Bronchial epithelial cell (primary cell): ENCODE data around the gene STT3B. TPM values are rescaled to one million over a fixed set of nuclear protein-coding genes. Genes with fewer than 3 reads are reported as not detected.

Source experiments
- DNase-seq: peaks from one replicate; pipeline ENCODE4 v3.0.0-alpha.2; 2010; ENCODE audit warnings: low read depth
- FAIRE-seq: peaks from 2 replicates; lab custom pipeline; 2011; peaks lifted over from hg19 to GRCh38; lab: Jason Lieb, UNC
- H3K27me3 ChIP-seq: 2 replicates; pipeline ENCODE4 v1.5.1; 2011; ENCODE audit warnings: low read length; ENCODE audit not compliant: control insufficient read depth, insufficient read depth
- H3K36me3 ChIP-seq: 2 replicates; pipeline ENCODE4 v1.5.1; 2011; ENCODE audit warnings: low read length; ENCODE audit not compliant: control insufficient read depth, insufficient read depth
- H3K4me3 ChIP-seq: 2 replicates; pipeline ENCODE4 v1.5.1; 2011; ENCODE audit warnings: mild to moderate bottlenecking, low read depth, low read length, control low read depth
- CTCF ChIP-seq: IDR thresholded peaks from 2 replicates; pipeline ENCODE4 v1.5.1; 2011; ENCODE audit warnings: mild to moderate bottlenecking, moderate library complexity, low read length, control low read depth, inconsistent platforms; ENCODE audit not compliant: insufficient read depth, severe bottlenecking
- total RNA-seq: library from RNA; depleted of rRNA; stranded (reverse); fragments of >200 nt; gene quantifications from 2 replicates; pipeline ENCODE4 v1.2.1, GENCODE V29; 2014

The STT3B gene
- total RNA-seq, 1 donor from 2014 or later = 343 TPM

DNA sequence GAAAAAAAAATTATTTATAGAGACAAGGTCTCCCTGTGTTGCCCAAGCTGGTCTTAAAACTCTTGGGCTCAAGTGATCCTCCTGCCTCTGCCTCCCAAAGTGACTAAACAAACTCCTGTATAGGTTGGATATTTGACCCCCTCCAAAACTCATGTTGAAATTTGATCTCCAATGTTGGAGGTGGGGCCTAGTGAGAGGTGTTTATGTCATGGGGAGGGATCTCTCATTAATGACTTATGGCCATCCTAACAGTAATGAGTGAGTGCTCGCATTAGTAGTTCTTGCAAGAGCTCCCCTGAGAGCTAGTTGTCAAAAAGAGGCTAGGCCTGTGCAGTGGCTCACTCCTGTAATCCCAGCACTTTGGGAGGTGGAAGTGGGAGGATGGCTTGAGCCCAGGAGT lies 141.2 kb downstream of the STT3B start:
- TF ChIP-seq CTCF = no peak
- Histone ChIP-seq H3K27me3 (no peaks in the 10 kb centered on the region), H3K4me3 (no peak overlapping the region), H3K36me3 (peaks cover 10% of the 10 kb centered on the region)
- FAIRE-seq = no peak
- DNase-seq = no peak

GRCh38 chr3:31676556-31676955 lies 143.8 kb downstream of the STT3B start:
- no peak for DNase-seq

GRCh38 chr3:31680072-31680870 lies 147.5 kb downstream of the STT3B start:
- DNase-seq (no peak), FAIRE-seq (no peak)
- H3K4me3 ChIP-seq = no peak overlapping the region
- no peak for TF ChIP-seq CTCF
- H3K27me3 ChIP-seq = no peaks in the 10 kb centered on the region
- H3K36me3 ChIP-seq = peaks cover 2% of the 10 kb centered on the region

More at GRCh38 chr3:31676556-31676955, 143.8 kb downstream of the STT3B start:
- H3K4me3 ChIP-seq = no peak overlapping the region
- no peak for TF ChIP-seq CTCF
- no peak for FAIRE-seq
- peaks cover 2% of the 10 kb centered on the region for H3K36me3 ChIP-seq
- H3K27me3 ChIP-seq = no peaks in the 10 kb centered on the region
